PC-3 (cell line): ENCODE measurements around the gene CELSR2. TPM values are rescaled to one million over a fixed set of nuclear protein-coding genes. Genes with fewer than 3 reads are reported as not detected.
"Not testable (repeated sequence)": the region's sequence is repeated elsewhere in the genome, so short reads cannot be mapped to it uniquely, and the experiment has no call there.

Experiments used
- ATAC-seq: fragments of 200-7000 bp; cut with Tn5 transposase; 2 replicates; pipeline ENCODE4 v1.9.1; 2020; ENCODE audit warnings: mild to moderate bottlenecking, moderate library complexity
- BruUV-seq: library from RNA; stranded (reverse); fragments of 400-500 nt; replicated peaks from 2 replicates; lab custom pipeline; 2021; lab: Mats Ljungman, UMichigan
- CTCF ChIA-PET: fragments of 300-600 bp; sonication (Branson Sonifier 250); formaldehyde crosslinking; loops from one replicate; lab custom pipeline; 2022; ENCODE audit warnings: antibody characterized with exemption; lab: Charles Lee
- POLR2A ChIA-PET: fragments of 300-600 bp; sonication (Branson Sonifier 250); formaldehyde crosslinking; loops from one replicate; lab custom pipeline; 2022; ENCODE audit warnings: antibody characterized with exemption; ENCODE audit not compliant: unreplicated experiment; lab: Charles Lee
- DNase-seq: peaks from one replicate; pipeline ENCODE4 v3.0.0-alpha.2; 2015
- H2AFZ ChIP-seq: fragments of 300-600 bp; sonication (generic); 2 replicates; pipeline ENCODE4 v1.6.0; 2016; ENCODE audit warnings: antibody characterized with exemption, low read length
- H3F3A ChIP-seq: fragments of 300-600 bp; sonication (generic); one replicate; pipeline ENCODE4 v1.6.0; 2017; ENCODE audit warnings: antibody characterized with exemption, low read length, control low read depth, mild to moderate bottlenecking; ENCODE audit not compliant: unreplicated experiment
- H3K27ac ChIP-seq: fragments of 300-600 bp; sonication (generic); 2 replicates; pipeline ENCODE4 v1.5.1; 2016; ENCODE audit warnings: mild to moderate bottlenecking, low read length
- H3K27me3 ChIP-seq: fragments of 300-600 bp; sonication (generic); 2 replicates; pipeline ENCODE4 v1.6.1; 2016; ENCODE audit warnings: low read length, mixed read lengths
- H3K36me3 ChIP-seq: fragments of 300-600 bp; sonication (generic); 2 replicates; pipeline ENCODE4 v1.6.1; 2016; ENCODE audit warnings: low read depth, mixed run types, low read length, mixed read lengths
- H3K4me1 ChIP-seq: fragments of 300-600 bp; sonication (generic); 2 replicates; pipeline ENCODE4 v1.5.1; 2016; ENCODE audit warnings: low read length; ENCODE audit not compliant: insufficient read depth
- H3K4me2 ChIP-seq: fragments of 300-600 bp; sonication (generic); 2 replicates; pipeline ENCODE4 v1.6.0; 2016; ENCODE audit warnings: low read length
- H3K4me3 ChIP-seq: fragments of 300-600 bp; sonication (generic); 2 replicates; pipeline ENCODE4 v1.5.1; 2016; ENCODE audit warnings: mild to moderate bottlenecking, low read length, mixed read lengths
- H3K79me2 ChIP-seq: fragments of 300-600 bp; sonication (generic); 2 replicates; pipeline ENCODE4 v1.6.1; 2017; ENCODE audit warnings: low read length, mixed read lengths
- H3K9ac ChIP-seq: fragments of 300-600 bp; sonication (generic); 2 replicates; pipeline ENCODE4 v1.6.0; 2016; ENCODE audit warnings: mild to moderate bottlenecking, low read length
- H3K9me2 ChIP-seq: fragments of 300-600 bp; sonication (generic); replicated peaks from 2 replicates; pipeline ENCODE4 v1.6.1; 2016; ENCODE audit warnings: mixed run types, low read length, mixed read lengths
- H3K9me3 ChIP-seq: fragments of 300-600 bp; sonication (generic); 2 replicates; pipeline ENCODE4 v1.6.1; 2016; ENCODE audit warnings: low read length, mixed read lengths
- H4K20me1 ChIP-seq: fragments of 300-600 bp; sonication (generic); 2 replicates; pipeline ENCODE4 v1.6.1; 2016; ENCODE audit warnings: low read length, mixed read lengths
- CTCF ChIP-seq: fragments of 300-600 bp; sonication (generic); conservative IDR thresholded peaks from 2 replicates; pipeline ENCODE4 v1.5.1; 2017; ENCODE audit warnings: antibody characterized with exemption, low read depth, mild to moderate bottlenecking, low read length
- EZH2 ChIP-seq: fragments of 300-600 bp; sonication (generic); IDR thresholded peaks from one replicate; pipeline ENCODE4 v1.6.1; 2017; ENCODE audit warnings: antibody characterized with exemption, mild to moderate bottlenecking, low read length; ENCODE audit not compliant: unreplicated experiment
- EZH2phosphoT487 ChIP-seq: fragments of 300-600 bp; sonication (generic); IDR thresholded peaks from 2 replicates; pipeline ENCODE4 v1.6.1; 2018; ENCODE audit warnings: mild to moderate bottlenecking, antibody characterized with exemption, low read length, borderline replicate concordance
- intact Hi-C: fragments of 100-400 bp; cut with micrococcal nuclease; formaldehyde crosslinking; loops from 2 replicates; pipeline ENCODE4 v1.9.0; 2023
- total RNA-seq: library from RNA; depleted of rRNA; stranded (reverse); fragments of >200 nt; gene quantifications from 2 replicates; pipeline ENCODE4 v1.2.3, GENCODE V29; 2014

The CELSR2 gene
- total RNA-seq, 1 experiment from 2014 or later = 3.6 TPM

- no peaks in the 10 kb centered on the region for H3K27me3 ChIP-seq
- CTCF ChIA-PET = no interaction called here
- H3K4me1 ChIP-seq = peaks cover 21% of the 10 kb centered on the region
- intact Hi-C loops = loop anchor here (1.0 kb wide), 2 partner anchors 9 to 115 kb away; no protein-coding TSS in a partner anchor
- no peak for TF ChIP-seq EZH2
- no peak for TF ChIP-seq EZH2phosphoT487
- TF ChIP-seq CTCF = no peak
- peak overlapping the region; percentile 77 for H3K9ac ChIP-seq
- H3K27ac ChIP-seq = peak overlapping the region; percentile 70
- H3K36me3 ChIP-seq = peaks cover 11% of the 10 kb centered on the region
- H2AFZ ChIP-seq = peak overlapping the region; percentile 96
- no peaks in the 10 kb centered on the region for H3K9me2 ChIP-seq
- H3K79me2 ChIP-seq = peaks cover 35% of the 10 kb centered on the region
- no peaks in the 10 kb centered on the region for H3K9me3 ChIP-seq
- POLR2A ChIA-PET = no interaction called here
- no TSS peak for BruUV-seq
- H3K4me2 ChIP-seq = peak overlapping the region; percentile 89
- DNase-seq (no peak), ATAC-seq (no peak)
- H3K4me3 ChIP-seq = peak overlapping the region; percentile 89
- no peaks in the 10 kb centered on the region for H3F3A ChIP-seq
- no peaks in the 10 kb centered on the region for H4K20me1 ChIP-seq
Observed at GRCh38 chr1:109283748-109284600, 34.6 kb downstream of the CELSR2 start.

GRCh38 chr1:109286762-109287161, 37.4 kb downstream of the CELSR2 start:
- H3K27ac ChIP-seq, H3K4me2 ChIP-seq, H3K36me3 ChIP-seq, BruUV-seq, H3K9ac ChIP-seq, H3K4me3 ChIP-seq, H3K9me2 ChIP-seq, DNase-seq, H3K9me3 ChIP-seq, H2AFZ ChIP-seq, H3K27me3 ChIP-seq, ATAC-seq, H4K20me1 ChIP-seq, POLR2A ChIA-PET, CTCF ChIA-PET, H3F3A ChIP-seq, intact Hi-C loops: not testable (repeated sequence)
- Histone ChIP-seq H3K79me2 (peaks cover 12% of the 10 kb centered on the region), H3K4me1 (peaks cover 14% of the 10 kb centered on the region)

- no TSS peak for BruUV-seq
- POLR2A ChIA-PET = no interaction called here
- no peaks in the 10 kb centered on the region for H3K36me3 ChIP-seq
Observed at GRCh38 chr1:109290137-109290536, 40.8 kb downstream of the CELSR2 start.

More at GRCh38 chr1:109290137-109290536, 40.8 kb downstream of the CELSR2 start:
- no peak for TF ChIP-seq CTCF
- TF ChIP-seq EZH2phosphoT487 = no peak
- TF ChIP-seq EZH2 = no peak
- H3K79me2 ChIP-seq = no peaks in the 10 kb centered on the region
- no peaks in the 10 kb centered on the region for H3K27me3 ChIP-seq
- no peaks in the 10 kb centered on the region for H3F3A ChIP-seq
- ATAC-seq (no peak), DNase-seq (no peak)
- H3K4me1 ChIP-seq = no peaks in the 10 kb centered on the region
- no peak overlapping the region for H3K9ac ChIP-seq
- no peaks in the 10 kb centered on the region for H3K9me3 ChIP-seq
- no peak overlapping the region for H3K4me2 ChIP-seq
- H3K27ac ChIP-seq = no peak overlapping the region
- no peak overlapping the region for H3K4me3 ChIP-seq
- CTCF ChIA-PET = no interaction called here
- no peak overlapping the region for H2AFZ ChIP-seq
- intact Hi-C loops = no loop called here
- H3K9me2 ChIP-seq = no peaks in the 10 kb centered on the region
- H4K20me1 ChIP-seq = no peaks in the 10 kb centered on the region
